Ishikawa (cell line): ENCODE measurements around the gene PTPN23.

Experiments
- CEBPB ChIP-seq: IDR thresholded peaks from 2 replicates; pipeline ENCODE4 v1.6.1; 2012
- CREB1 ChIP-seq: IDR thresholded peaks from 2 replicates; pipeline ENCODE4 v1.6.1; 2012; ENCODE audit warnings: low read depth
- EGR1 ChIP-seq: IDR thresholded peaks from 2 replicates; pipeline ENCODE4 v1.6.1; 2012
- EP300 ChIP-seq: IDR thresholded peaks from 2 replicates; pipeline ENCODE4 v1.6.1; 2012; ENCODE audit warnings: borderline replicate concordance
- FOXM1 ChIP-seq: IDR thresholded peaks from 2 replicates; pipeline ENCODE4 v1.6.1; 2012; ENCODE audit warnings: low read depth, borderline replicate concordance
- NFIC ChIP-seq: IDR thresholded peaks from 2 replicates; pipeline ENCODE4 v1.6.1; 2012
- RAD21 ChIP-seq: IDR thresholded peaks from 2 replicates; pipeline ENCODE4 v1.6.1; 2012; ENCODE audit warnings: low read depth
- TAF1 ChIP-seq: IDR thresholded peaks from 2 replicates; pipeline ENCODE4 v1.6.1; 2012; ENCODE audit warnings: low read depth, mild to moderate bottlenecking
- TCF12 ChIP-seq: IDR thresholded peaks from 2 replicates; pipeline ENCODE4 v1.6.1; 2012; ENCODE audit warnings: low read depth
- TEAD4 ChIP-seq: IDR thresholded peaks from 2 replicates; pipeline ENCODE4 v1.6.1; 2012
- YY1 ChIP-seq: IDR thresholded peaks from 2 replicates; pipeline ENCODE4 v1.6.1; 2012; ENCODE audit warnings: low read depth
- ZBTB7A ChIP-seq: IDR thresholded peaks from 2 replicates; pipeline ENCODE4 v1.6.1; 2012; ENCODE audit warnings: low read depth
- TF ChIP-seq, protein P1 (sequence below): IDR thresholded peaks from 2 replicates; pipeline ENCODE4 v1.6.1; 2012; ENCODE audit warnings: low read depth, mild to moderate bottlenecking
- TF ChIP-seq, protein P2 (sequence below): IDR thresholded peaks from 2 replicates; pipeline ENCODE4 v1.6.1; 2012
- TF ChIP-seq, protein P3 (sequence below): IDR thresholded peaks from 2 replicates; pipeline ENCODE4 v1.6.1; 2012

PTPN23 gene

DNA sequence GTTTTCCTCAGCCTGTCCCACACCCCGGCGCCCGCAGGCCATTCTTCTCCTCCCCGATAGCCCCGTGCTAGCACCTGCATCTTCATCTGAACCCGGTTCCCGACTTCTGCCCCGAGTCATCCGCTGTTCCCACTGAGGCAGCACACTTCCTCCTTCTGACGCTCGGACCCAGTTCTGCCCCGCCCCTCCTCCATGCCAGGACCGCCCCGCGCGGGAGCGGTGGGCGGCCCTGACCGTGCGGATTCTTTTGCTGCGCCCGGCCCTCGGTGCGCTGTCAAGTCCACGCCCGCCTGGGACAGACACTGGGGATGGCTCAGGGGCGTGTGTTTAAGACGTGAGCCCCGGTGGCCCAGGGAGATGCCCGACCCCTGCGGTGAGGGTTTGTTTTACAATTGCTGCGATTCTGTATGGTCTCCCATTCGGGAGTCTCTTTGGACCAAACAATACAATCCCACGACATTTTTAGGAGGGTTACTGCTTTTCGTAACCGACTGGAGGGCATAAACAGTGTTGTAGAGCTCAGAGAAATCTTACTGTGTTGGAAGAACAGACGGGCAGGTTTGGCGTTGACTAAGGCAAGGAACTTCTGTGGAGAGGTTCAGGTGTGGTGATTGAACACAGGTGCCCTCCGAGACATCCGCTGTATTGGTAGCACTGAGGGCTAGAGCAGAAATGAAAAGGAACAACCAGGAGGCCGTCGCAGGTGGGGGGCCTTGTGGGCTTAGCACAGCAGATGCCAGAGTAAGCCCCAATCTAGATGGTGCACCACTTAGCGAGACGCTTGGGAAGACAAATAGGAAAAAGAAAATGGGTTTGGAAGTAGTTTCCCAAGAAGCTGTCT is 716 bp downstream of the PTPN23 start:
- TF ChIP-seq CREB1 (peak; percentile 31; the same call in 1 of the 2 replicates), EGR1 (no peak), TAF1 (peak; percentile 21; the same call in 1 of the 2 replicates), EP300 (no peak)

DNA sequence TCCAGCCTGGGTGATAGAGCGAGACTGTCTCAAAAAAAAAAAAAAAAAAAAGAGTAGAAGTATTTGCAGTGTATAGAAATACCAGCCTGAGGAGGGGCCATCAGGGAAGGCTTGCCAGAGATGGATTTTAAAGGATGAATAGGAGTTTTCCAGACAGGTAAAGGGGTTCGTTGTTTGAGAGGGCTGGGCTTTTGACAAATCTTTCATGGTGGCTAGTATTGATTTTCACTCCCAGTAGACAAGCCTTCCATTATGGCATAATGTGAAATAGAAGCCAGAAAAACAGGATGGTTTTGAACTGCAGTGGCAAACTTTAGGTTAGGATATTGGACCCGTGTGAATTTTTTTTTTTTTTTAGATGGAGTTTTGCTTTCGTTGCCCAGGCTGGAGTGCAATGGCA is 3.6 kb downstream of the PTPN23 start:
- TF ChIP-seq TCF12 (no peak), FOXM1 (no peak)

DNA sequence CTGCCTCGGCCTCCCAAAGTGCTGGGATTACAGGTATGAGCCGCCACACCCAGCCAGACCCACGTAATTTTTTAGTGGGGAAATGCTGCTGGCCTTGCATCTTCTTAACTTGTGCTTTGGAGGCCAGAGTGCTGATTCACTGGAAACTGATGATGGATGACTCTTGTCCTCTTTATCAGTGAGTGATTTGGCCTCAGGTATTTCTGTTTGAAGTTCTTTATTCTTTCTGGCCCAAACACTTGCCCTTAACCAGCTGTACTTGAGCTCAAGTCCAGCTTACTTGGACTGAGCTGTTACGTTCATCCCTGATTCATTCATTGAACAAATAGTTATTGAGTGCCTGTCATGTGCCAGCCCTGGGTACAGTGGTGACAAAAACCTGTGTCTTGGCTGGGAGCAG is 4.2 kb downstream of the PTPN23 start:
- no peak for TF ChIP-seq TCF12
- no peak for TF ChIP-seq CEBPB

DNA sequence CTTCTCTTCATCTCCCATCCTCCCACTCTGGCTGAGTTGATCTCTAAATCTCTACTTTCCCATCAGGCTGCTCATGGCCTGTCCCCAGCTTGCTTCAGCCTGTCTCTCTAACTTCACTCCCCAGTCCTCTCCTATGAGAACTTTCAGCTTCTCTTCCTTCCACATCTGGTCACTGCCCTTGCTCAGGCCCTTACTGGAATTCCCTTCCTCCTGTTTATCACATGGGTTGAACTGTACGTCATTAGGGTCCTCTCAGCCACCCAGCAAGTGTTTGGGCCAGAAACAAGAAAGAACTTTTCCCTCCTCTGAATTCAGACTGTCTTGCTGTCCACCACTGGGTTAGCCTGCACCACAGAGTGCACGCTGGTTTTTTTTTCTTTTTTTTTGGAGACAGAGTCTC is 5.0 kb downstream of the PTPN23 start:
- TF ChIP-seq EP300 (no peak), ZBTB7A (no peak), TCF12 (no peak), CEBPB (no peak), YY1 (no peak), EGR1 (no peak), FOXM1 (no peak), NFIC (no peak), RAD21 (no peak), TAF1 (no peak)
- TF ChIP-seq, protein P1, sequence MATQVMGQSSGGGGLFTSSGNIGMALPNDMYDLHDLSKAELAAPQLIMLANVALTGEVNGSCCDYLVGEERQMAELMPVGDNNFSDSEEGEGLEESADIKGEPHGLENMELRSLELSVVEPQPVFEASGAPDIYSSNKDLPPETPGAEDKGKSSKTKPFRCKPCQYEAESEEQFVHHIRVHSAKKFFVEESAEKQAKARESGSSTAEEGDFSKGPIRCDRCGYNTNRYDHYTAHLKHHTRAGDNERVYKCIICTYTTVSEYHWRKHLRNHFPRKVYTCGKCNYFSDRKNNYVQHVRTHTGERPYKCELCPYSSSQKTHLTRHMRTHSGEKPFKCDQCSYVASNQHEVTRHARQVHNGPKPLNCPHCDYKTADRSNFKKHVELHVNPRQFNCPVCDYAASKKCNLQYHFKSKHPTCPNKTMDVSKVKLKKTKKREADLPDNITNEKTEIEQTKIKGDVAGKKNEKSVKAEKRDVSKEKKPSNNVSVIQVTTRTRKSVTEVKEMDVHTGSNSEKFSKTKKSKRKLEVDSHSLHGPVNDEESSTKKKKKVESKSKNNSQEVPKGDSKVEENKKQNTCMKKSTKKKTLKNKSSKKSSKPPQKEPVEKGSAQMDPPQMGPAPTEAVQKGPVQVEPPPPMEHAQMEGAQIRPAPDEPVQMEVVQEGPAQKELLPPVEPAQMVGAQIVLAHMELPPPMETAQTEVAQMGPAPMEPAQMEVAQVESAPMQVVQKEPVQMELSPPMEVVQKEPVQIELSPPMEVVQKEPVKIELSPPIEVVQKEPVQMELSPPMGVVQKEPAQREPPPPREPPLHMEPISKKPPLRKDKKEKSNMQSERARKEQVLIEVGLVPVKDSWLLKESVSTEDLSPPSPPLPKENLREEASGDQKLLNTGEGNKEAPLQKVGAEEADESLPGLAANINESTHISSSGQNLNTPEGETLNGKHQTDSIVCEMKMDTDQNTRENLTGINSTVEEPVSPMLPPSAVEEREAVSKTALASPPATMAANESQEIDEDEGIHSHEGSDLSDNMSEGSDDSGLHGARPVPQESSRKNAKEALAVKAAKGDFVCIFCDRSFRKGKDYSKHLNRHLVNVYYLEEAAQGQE = no peak
- TF ChIP-seq, protein P2, sequence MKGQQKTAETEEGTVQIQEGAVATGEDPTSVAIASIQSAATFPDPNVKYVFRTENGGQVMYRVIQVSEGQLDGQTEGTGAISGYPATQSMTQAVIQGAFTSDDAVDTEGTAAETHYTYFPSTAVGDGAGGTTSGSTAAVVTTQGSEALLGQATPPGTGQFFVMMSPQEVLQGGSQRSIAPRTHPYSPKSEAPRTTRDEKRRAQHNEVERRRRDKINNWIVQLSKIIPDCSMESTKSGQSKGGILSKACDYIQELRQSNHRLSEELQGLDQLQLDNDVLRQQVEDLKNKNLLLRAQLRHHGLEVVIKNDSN = no peak

DNA sequence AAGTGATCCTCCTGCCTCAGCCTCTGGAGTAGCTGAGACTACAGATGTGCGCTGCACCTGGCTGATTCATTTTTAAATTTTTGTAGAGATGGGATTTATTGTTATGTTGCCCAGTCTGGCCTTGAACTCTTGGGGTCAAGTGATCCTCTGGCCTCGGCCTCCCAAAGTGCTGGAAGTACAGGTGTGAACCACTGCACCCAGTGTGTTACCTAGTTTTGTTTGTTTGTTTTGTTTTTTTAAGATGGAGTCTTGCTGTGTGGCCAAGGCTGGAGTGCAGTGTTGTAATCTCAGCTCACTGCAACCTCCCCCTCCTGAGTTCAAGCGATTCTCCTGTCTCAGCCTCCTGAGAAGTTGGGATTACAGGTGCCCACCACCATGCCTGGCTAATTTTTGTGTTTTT is 12.1 kb downstream of the PTPN23 start:
- no peak for TF ChIP-seq CEBPB
- no peak for TF ChIP-seq EP300
- TF ChIP-seq ZBTB7A = no peak
- TF ChIP-seq TAF1 = no peak
- TF ChIP-seq TCF12 = no peak
- no peak for TF ChIP-seq YY1
- no peak for TF ChIP-seq CREB1
- TF ChIP-seq NFIC = no peak
- TF ChIP-seq, protein P3, sequence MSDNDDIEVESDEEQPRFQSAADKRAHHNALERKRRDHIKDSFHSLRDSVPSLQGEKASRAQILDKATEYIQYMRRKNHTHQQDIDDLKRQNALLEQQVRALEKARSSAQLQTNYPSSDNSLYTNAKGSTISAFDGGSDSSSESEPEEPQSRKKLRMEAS = no peak
- TF ChIP-seq RAD21 = no peak
- TF ChIP-seq, protein P2 = no peak
- TF ChIP-seq TEAD4 = no peak
- no peak for TF ChIP-seq FOXM1
- no peak for TF ChIP-seq EGR1
- TF ChIP-seq, protein P1 = no peak

DNA sequence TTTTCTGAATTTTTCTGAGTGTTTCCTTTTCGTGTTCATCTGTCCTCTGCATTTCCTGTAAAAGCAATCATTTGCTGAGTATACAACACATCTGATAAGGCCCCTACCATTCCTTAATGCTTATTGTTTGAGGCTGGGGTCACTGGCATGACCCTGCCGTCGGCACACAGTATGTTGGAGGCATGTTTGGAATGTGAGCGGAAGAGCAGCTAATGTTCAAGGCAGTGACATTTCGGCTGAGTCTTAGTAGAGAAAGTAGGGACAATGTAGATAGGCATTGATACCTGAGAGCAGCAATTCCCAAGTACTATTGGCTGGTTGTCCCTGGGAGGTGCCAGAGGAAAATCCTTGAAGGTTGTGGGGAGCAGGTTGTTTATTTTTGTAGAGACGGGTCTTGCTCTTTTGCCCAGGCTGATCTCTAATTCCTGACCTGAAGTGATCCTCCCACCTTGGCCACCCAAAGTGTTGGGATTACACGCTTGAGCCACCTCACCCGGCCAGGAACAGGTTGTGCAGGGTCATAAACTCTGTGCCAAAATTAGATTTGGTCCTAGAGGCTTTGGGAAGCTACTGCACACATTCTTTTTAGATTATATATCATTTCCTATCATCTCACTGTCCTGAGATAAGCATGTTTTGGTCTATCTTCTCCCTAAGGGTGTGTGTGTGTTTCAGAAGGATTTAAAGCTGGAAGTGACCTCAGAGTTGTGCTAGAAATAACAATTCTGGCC is 13.5 kb downstream of the PTPN23 start:
- peak; percentile 40; the same call in 1 of the 2 replicates for TF ChIP-seq FOXM1
- TF ChIP-seq NFIC = peak; percentile 87
- peak; percentile 72 for TF ChIP-seq TCF12
- TF ChIP-seq CEBPB = 0 out of 2 replicates have a peak, but pooled peaks have one; percentile 1
- TF ChIP-seq, protein P3 = no peak
- no peak for TF ChIP-seq ZBTB7A
- TF ChIP-seq EP300 = peak; percentile 68
- peak; percentile 16; the same call in 1 of the 2 replicates for TF ChIP-seq RAD21
- TF ChIP-seq TAF1 = no peak
- peak; percentile 72 for TF ChIP-seq TEAD4
